SKM-1 (cell line): ENCODE results near the gene FILIP1L.

ENCODE experiments used
- DNase-seq: peaks from one replicate; lab custom pipeline; 2025; ENCODE audit not compliant: unreplicated experiment; lab: John Stamatoyannopoulos, UW

The FILIP1L gene

DNA sequence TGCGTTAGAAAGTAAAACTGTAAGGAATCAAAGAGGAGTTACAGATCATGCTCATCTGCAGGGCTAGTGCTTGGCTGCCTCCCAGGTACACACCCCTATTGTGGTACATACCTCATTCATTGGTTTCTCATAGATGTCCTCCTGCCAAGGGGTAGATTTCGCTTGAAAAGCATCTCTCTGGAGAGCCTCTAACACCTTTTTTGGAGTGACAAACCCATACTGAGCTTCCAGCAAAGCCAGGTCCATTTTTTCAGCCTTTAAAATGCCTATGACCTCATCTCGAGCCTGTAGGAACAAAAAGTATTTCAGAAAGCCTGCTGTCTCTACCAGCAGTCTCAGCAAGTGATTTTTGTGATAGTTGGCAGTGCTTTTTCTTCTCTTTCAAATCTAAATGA lies 184.6 kb downstream of the FILIP1L start:
- DNase-seq: no peak

DNA sequence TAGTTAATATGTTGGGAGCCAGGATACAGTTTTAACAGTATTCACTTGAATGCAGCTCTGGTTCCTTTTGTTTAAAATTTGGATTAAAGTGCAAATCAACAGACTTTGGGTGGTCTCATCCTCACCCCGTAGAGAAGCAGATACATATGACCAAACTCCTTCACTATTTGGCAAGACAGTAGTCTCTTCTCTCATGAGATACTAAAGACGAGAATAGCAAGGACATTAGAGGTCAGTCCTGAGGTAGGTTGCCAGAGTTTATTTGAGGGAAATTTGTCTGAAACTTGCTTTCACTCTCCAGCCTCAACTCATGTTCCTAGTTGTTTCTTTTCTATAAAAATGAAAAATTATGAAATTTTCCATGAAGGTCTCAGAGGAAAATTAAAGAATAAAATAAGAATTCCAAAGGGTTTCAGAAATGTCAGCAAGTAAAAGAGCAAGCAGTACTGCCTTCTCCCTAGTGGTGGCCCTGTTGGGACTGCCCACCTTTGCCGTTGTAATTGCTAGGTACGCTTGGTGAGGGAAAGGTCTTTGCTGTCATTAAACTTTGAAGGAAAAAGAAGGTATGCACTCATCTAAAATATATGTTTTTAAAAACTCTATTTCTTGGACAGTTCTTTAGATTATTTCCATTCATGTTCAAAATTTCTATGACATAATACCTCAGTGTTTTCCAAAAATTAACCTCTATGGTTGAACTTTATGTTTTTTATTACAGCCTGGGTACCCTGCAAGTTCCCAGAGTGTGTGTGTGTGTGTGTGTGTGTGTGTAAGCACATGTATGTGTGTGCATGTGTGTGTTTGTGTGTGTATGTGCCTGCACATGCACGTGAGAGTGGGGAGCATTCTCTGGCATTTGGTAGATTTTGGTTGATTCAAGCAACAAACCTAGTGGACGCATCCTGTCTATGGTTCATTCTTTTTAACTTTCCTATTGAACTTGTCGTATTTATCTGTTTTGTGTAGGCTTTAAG lies 185.2 kb downstream of the FILIP1L start:
- no peak for DNase-seq

DNA sequence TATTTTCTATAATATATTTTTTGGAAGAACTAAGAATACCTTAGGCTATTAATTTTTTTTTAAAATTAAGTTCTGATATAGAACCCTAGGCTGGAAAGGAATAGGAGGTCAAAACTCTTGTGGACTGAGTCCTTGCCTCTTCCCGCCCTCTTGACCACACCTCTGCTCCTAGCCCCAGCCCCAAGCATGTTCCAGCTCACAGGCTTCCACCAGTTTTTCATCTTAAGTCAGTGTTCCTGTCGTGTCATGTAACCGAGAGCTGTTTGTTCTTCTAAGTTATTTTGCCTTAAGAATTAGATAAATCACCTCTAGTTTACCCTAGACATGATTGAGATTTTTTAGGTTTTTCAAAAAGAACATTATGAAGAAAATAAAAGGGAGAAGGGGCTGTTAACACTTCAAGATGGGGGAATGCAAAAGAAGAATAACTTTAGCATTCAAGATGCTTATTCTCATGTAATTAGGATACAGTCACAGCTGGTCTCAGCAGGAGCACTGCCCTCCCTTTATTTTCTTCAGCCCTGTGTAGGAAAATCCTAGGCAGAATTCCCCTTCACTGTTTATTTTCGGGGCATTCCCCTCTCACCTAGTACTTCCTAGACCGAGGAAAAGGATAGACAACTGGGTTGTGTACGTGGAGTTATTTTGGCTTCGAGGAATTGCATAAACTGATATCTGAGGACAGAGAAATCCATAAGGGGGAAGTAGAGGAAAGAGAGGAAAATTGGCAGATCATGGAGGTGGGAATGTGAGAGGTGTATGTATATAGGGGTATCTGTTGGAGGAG lies 186.4 kb downstream of the FILIP1L start:
- DNase-seq: no peak

DNA sequence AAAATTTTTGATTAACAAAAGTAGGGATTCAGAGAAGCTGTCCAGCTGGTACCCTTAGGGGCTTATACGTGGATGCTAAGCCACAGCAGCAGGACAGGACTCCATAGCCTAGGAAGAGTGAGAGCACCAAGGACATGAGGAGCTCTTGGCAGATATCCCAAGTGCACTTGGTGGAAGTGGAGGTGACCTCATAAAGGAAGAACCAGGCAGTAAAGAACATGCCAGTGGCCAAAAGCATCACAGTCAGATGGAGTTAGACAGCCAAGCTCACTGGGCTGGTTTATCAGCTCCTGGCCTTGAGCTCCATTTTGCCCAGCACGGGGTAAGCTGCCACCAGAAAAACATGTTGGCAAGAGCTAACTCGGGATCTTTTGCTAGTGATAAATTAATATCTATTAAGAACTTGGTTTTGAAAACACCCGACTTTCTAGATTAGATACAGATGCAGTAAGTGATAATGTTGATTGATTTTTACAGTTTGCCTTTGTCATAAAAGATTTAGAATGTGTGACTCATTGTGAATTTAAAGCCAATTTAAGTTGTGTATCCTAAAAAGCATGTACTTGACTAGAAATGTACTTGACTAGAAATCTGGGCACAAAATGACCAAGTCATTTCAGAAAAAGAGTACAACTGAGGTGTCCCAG lies 188.6 kb downstream of the FILIP1L start:
- DNase-seq: no peak

DNA sequence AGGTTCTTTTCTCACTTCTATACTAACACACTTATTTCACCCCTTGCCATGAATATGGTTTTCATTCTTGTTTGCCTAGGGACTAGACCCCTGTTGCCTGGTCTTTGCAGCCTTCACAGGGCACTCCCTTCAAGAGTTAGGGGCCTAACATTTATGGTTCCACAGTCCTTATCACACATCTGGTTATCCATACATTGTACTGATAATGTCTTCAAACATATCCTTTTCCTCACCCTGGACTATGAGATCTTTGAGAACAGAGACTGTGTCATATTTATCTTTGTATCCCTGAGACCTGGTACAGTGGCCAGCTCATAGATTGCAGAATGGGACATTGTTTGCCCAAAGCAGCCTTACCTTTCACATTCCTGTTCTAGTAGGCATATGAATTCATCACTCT lies 190.4 kb downstream of the FILIP1L start:
- no peak for DNase-seq

DNA sequence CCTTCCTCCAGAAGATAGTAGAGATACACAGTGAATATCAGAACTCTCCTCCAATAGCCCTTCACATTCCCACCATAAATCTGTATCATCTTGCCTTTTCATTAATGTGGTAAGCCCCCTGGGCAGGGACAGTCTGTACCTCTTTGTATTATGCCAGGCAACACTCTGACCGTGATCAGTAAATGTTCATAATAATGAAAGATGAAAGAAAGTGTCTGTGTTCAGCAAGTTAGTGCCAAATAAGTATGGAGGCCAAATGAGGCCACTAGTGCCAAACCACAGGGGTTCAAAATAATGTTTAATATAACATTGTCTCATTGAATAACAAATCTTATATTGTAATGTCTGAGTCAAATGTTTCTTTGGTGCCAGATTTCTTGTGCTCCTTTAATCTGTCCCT lies 192.3 kb downstream of the FILIP1L start:
- no peak for DNase-seq

DNA sequence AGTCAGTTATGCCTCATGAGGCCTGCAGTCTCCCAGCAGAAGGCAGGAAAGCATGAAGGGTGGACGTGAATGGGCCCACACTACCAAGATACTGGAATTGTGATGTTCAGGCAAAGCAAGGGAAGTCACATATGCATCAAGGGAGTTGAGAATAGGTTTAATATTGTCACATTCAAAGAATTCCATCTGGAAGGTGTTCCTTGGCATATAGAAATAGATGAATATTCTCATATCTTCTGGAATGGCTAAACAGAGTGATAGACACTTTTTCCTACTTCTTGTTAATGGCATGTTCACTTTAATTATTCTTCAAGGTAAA lies 193.0 kb downstream of the FILIP1L start:
- no peak for DNase-seq

DNA sequence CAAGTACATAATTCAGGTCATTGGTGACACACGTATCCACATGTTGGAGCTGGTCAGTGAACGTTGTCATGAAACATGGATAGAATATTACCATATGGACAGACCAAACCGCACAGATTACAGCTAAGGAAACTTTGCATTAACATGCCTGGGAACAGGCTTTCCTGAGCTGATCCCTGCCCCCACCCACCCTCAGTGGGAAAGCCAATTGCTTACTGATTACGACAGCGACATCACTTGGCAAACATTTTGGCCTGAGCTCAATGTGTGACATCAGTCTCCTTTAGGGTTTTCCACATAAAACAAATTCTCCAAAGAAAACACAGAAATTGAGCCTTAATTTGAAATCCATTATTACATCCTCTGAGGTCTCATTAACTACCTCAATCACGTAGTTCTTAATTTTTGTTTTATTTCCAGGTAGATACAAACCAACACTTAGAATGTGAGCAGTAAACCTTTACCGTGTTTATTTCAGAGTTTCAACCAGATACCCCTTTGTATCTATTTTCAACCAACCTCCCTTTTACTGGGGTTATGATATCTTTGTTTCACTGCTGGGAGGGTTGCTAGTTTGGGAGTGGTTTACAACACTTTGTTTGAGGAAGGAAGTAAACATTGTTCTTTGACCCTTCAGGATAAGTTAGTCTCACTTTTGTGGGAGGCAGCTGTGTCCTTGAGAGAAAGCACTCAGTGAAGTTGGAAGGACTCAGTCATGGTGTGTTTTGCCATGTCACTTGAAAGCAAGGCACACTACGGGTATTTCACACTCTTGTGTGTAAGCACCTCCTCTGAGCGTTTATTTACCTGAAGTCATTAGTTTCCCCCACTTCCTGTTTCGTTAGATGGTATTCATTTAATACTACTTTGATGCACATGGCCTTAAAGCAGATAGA lies 193.6 kb downstream of the FILIP1L start:
- no peak for DNase-seq

DNA sequence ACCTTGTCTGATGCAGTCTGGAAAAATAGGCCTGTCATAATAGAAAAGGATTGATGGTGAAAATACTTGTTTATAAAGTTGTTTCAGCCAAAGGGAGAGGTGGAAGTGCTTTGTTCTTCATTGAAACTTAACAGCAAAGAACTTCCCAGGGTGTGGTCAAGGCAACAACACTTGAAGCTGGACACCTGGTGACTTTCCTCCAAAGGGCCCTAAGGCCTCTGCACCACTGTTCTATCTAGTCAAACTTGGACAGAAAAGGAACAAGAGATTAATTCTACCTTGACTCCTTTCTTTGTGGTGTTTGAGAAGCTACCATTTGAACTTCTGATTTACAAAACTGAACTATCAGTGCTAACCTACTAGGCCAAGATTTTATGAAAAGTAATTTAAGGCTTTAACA lies 194.6 kb downstream of the FILIP1L start:
- DNase-seq: no peak

DNA sequence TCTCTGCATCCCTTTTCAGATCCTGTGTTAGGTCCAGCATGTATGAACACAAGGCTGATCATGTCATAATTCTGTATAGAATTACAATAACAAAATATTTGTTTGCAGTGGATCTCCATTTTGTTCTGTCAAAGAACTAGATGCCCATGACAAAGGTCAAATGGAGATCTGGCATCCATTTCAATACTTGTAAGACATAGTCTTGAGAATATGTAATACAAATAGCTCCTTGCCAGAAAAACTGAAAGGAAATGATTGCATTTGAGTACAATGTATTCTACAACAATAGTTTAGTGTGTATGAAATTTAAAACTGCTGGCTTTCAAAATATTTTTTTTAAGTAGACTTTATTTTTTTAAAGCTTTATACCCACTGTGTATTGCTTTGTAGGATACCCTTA lies 195.6 kb downstream of the FILIP1L start:
- no peak for DNase-seq

DNA sequence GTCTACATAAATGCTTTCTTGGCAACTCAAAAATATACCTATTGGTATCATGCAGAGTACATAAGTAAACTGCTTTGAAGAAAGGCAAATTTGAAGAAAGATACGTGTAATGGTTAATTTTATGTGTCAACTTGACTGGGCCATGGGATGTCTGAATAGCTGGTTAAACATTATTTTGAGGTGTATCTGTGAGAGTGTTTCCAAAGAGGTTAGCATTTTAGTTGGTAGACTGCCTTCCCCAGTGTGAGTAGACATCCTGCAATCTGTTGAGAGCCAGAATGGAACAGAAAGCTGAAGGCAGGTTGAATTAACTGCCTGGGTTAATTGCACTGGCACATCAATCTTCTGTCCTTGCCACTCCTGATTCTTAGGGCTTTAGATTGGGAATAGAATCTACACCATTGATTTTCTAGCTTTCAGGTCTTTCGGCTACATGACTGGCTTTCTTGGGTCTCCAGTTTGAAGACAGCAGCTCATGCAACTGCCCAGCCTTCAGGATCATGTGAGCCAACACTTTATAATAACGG lies 198.3 kb downstream of the FILIP1L start:
- no peak for DNase-seq

DNA sequence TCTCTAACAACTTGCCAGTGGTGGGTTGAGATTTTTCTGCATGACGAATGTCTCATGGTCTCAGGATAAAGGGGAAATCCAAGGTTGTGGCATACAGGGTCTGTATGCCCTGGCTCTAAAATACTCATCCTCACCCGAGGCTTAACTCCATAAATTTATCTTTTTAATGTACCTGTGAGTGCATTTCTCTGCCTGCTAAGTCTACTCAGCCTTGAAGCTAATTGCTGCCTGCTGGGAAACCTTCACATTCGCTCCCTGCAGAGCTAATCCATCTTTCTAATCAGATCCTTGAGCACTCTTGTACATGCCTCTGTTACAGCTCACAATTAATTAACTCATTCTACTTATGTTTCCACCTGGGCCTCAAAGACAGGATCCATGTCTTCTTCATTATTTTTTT lies 202.9 kb downstream of the FILIP1L start:
- no peak for DNase-seq

DNA sequence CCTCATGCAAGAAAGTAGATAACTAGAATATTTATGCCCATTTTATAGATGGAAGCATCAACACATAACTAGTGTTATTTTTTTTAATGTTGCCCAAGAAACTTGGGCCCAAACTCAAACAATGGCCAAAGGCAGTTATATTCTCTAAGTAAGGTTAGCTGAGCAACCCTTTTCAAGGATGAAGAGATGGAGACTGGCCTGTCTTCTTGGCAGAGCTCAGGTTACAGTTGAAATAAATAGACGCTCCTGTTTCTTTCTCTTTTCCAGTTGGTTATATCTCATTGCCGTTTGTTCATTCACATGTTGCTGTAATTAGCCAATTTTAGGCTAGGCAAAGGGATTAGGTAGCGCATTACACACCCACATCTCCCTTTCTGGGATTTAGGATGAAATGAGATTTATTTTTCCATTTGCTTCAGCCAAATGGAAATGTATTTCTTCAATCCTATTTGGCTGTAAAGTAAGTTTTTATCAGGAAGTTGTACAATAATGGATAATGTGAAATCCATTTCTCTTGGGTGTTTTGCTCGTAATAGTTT lies 203.5 kb downstream of the FILIP1L start:
- DNase-seq: no peak

DNA sequence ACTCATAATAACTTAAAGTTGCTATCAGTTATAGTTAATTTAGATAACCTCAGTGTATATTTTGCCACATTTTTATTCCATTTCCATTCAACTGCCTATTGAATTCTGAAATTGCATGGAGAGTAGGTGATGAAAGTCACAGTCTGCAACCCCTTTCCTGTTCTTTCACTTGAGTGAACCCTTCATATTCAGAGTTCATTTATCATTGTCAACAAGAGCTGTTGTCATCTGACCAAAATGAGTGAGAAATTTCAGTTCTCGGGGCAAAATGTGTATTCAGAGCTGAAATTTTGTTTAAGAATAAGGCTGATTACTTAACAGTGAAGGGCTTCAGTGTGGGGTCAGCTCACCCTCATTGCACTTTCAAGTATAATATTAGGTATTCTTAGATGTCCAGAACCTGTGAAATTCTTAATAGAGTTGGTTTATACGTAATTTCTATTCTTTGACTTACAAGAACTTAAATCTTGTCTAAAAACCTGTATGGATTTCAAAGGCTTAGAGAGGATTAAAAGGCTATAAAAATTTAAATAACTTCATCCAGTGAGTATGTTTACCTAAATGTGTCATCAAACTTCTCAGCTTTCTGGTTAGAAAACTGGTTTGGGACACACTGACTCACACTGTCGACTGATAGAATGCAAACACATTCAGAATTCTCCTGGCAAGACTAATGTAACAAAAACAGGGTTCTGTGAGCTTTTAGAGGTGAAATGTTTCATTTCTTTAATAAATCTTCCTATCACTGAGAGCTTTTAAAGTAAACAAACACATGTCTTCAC lies 204.4 kb downstream of the FILIP1L start:
- DNase-seq: no peak

DNA sequence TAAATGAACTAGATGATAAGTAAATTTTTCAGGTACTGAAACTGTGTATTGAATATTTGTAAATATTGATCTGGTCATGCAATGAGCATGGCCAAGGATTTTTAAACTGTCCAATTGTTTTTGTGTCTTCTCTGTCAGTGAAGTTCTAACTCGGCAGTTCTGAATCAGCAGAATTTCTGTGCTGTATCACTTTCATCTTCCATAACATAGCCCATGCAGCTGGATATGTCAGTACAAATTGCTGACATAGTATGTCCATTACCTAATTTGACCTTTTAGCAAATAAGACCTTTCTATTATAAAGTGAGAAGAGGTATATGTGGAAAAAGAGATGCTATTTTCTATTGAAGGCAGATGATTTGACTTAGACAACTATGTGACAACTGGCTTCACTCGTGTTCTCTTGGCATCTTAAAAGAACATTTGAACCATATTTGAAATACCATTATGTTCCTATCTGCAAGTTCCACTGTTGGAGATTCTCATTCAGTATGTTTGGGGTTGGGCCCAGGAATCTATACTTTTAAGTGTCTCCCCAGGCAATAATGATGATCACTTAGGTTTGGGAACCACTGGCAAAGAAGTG lies 206.2 kb downstream of the FILIP1L start:
- no peak for DNase-seq

DNA sequence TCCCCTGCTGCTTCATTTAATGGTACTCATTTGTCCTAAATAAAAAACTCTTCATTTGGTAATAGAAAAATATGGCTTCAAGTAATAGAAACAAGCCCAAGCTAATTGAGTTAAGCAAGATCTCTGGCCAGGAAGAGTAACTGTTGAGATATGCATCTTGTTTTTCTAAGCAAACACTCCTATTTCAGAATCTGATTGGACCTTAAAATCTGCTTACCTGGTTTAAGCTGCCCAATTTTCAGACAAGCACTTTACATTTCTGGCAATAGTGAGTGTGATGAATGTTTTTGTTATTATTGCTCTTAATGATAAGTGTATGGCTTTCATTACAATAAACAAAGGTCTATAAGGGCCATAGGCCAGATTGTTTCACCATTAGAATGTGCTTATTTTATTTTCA lies 210.4 kb downstream of the FILIP1L start:
- DNase-seq: no peak

DNA sequence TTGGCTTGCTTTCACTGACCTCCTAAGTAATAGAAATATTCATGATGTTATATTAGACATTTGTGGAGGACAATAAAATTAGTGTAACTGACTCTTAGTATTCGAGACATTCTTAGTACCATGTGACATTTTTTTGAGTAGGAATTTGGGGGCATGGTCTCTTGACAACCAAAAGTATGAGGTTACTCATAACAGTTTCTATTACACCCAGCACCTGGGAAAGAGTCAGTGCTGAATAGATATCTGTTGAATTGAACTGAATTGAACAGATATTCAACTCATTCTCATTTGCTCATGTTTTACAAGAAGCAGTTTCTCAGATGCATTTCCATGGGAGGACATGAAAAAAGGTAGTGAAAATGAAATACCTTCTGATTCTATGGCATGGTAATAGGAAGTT lies 212.2 kb downstream of the FILIP1L start:
- DNase-seq: no peak

DNA sequence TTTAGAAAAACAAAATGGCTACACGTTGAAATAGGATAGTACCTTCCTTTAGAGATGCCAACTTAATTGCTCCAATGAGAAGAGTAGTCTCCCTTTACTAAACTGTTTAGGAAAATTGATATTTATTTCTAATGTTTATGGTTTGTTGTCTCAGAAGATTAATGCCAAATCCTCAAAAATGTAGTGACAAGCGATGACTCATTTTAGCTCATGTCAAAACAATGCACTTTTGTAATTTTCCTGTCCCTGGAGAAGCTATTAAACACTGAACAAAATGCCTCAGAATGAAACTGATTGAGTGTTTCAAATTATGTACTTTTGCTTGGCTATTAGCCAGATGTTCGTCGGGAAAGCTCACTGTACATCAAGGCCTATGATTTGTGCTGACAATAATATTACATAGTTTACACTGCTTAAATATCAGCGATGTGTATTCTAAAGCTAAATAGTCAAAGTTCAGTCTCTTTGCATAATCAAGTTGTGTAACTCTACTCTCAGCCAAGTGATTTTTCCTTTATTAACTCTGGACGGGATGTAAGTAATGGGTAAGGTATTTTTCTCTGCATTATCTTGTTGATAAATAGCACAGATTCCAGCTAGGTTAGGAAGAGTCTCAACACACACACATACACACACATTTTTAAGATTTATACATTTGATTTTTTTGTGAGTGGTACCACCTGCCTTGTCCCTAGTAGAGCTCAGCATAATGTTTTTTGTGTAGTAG lies 212.9 kb downstream of the FILIP1L start:
- DNase-seq: no peak

DNA sequence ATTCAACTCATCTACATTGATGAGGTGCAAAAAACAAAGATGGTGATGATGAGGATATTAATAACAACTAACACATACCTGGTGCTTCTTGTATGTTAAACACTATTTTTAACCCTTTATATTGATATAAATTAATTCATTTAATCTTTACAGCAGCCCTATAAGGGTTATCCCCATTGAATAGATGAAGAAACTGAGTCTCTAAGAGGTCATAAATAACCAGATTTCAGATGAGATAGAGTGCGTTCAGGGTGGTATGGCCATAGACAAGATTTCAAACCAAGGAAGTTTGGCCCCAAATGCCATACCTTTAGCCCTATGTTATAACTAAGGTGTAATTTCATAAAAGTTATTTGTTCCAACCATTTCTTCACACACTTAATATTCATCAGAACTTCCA lies 214.1 kb downstream of the FILIP1L start:
- DNase-seq: no peak
